Measurements from ENCODE around the gene ZBTB9. TPM values are rescaled to one million over a fixed set of nuclear protein-coding genes. Genes with fewer than 3 reads are reported as not detected.

The ZBTB9 gene
- polyA plus RNA-seq, 10 donors: 5.4 to 9.2 (median 7.4) TPM

- DNase-seq: peak; percentile 100
Measured at GRCh38 chr6:33417903-33418689, 36.3 kb upstream of the ZBTB9 start, which contains the start of gene CUTA. Gene CUTA, minus strand, starts transcription at chr6:33418107. Its CDS starts 107 bp downstream, at chr6:33418000.

- DNase-seq: no peak
Measured at GRCh38 chr6:33418690-33419291, 35.6 kb upstream of the ZBTB9 start.

GRCh38 chr6:33419580-33420490, 34.5 kb upstream of the ZBTB9 start, which contains the start of gene SYNGAP1:
Gene SYNGAP1, plus strand, starts transcription at chr6:33420065. Its CDS starts 200 bp downstream, at chr6:33420265.
- DNase-seq: peak; percentile 57 to 91 (median 79)

- DNase-seq: no peak
Measured at GRCh38 chr6:33420491-33421343, 33.7 kb upstream of the ZBTB9 start.

GRCh38 chr6:33421344-33421643, 33.1 kb upstream of the ZBTB9 start:
- no peak for DNase-seq

GRCh38 chr6:33423777-33424176, 30.6 kb upstream of the ZBTB9 start:
- DNase-seq: no peak

GRCh38 chr6:33424855-33425667, 29.3 kb upstream of the ZBTB9 start:
- no peak for DNase-seq

GRCh38 chr6:33425668-33426577, 28.5 kb upstream of the ZBTB9 start:
- peak; percentile 83 to 96 (median 87) for DNase-seq

GRCh38 chr6:33426590-33427511, 27.5 kb upstream of the ZBTB9 start:
- DNase-seq: peak in 2 of 3 donors; percentile 27 to 49

- peak in 2 of 3 donors; percentile 35 to 72 for DNase-seq
Measured at GRCh38 chr6:33427585-33428223, 26.7 kb upstream of the ZBTB9 start.

GRCh38 chr6:33428224-33428965, 26.0 kb upstream of the ZBTB9 start:
- DNase-seq: peak in 1 of 3 donors; percentile 69

GRCh38 chr6:33428966-33429749, 25.2 kb upstream of the ZBTB9 start:
- no peak for DNase-seq

GRCh38 chr6:33429750-33430052, 24.7 kb upstream of the ZBTB9 start:
- DNase-seq: no peak

GRCh38 chr6:33430334-33430733, 24.0 kb upstream of the ZBTB9 start:
- no peak for DNase-seq

- peak in 2 of 3 donors; percentile 61 to 85 for DNase-seq
Measured at GRCh38 chr6:33430991-33431879, 23.1 kb upstream of the ZBTB9 start.

Data from muscle of back (tissue), 11 donors.